Nephron (organoid): ENCODE data around the gene MPRIP.
"Not testable (repeated sequence)": the region's sequence is repeated elsewhere in the genome, so short reads cannot be mapped to it uniquely, and the experiment has no call there.

ENCODE experiments used
- H3K27ac Mint-ChIP-seq, 3 experiments: 2 replicates each; pipeline ENCODE4 v1.8.0; 2020; ENCODE audit warnings: mixed read lengths in 3 of 3, mild to moderate bottlenecking in 2 of 3, moderate library complexity in 1 of 3
- H3K27me3 Mint-ChIP-seq: 2 replicates; pipeline ENCODE4 v1.8.0; 2021; ENCODE audit warnings: low read depth, mild to moderate bottlenecking, moderate library complexity, mixed read lengths
- H3K36me3 Mint-ChIP-seq: 2 replicates; pipeline ENCODE4 v1.8.0; 2020; ENCODE audit warnings: low read depth, mixed read lengths
- H3K4me1 Mint-ChIP-seq: 2 replicates; pipeline ENCODE4 v1.8.0; 2020; ENCODE audit warnings: mixed read lengths
- H3K4me3 Mint-ChIP-seq, 3 experiments: 2 replicates each; pipeline ENCODE4 v1.8.0; 2020; ENCODE audit warnings: mild to moderate bottlenecking in 3 of 3, mixed read lengths in 3 of 3, moderate library complexity in 2 of 3
- H3K9me3 Mint-ChIP-seq: 2 replicates; pipeline ENCODE4 v1.8.0; 2020; ENCODE audit warnings: mixed read lengths
- CTCF ChIP-seq, 3 experiments: fragments of 200-600 bp; sonication (generic); IDR thresholded peaks; one replicate each; pipeline ENCODE4 v1.5.0; 2021; ENCODE audit warnings: antibody characterized with exemption in 3 of 3; ENCODE audit not compliant: unreplicated experiment in 3 of 3

The MPRIP gene

GRCh38 chr17:17134051-17134956 is 92.0 kb downstream of the MPRIP start:
- Mint-ChIP-seq H3K27ac (no peak overlapping the region), H3K4me1 (peaks cover 15% of the 10 kb centered on the region), H3K9me3 (no peaks in the 10 kb centered on the region), H3K36me3 (peaks cover 22% of the 10 kb centered on the region), H3K4me3 (no peak overlapping the region), H3K27me3 (no peaks in the 10 kb centered on the region)
- no peak for TF ChIP-seq CTCF (IDR thresholded peaks at IDR 0.05; ENCODE audit: unreplicated experiment in 3 of 3)

GRCh38 chr17:17134957-17135333 is 92.7 kb downstream of the MPRIP start:
- Mint-ChIP-seq H3K27ac (no peak overlapping the region), H3K36me3 (peaks cover 20% of the 10 kb centered on the region), H3K27me3 (no peaks in the 10 kb centered on the region), H3K4me3 (no peak overlapping the region), H3K9me3 (no peaks in the 10 kb centered on the region), H3K4me1 (peaks cover 12% of the 10 kb centered on the region)
- TF ChIP-seq CTCF (IDR thresholded peaks at IDR 0.05; ENCODE audit: unreplicated experiment in 3 of 3), result no peak

- peaks cover 12% of the 10 kb centered on the region for H3K4me1 Mint-ChIP-seq
- H3K27ac Mint-ChIP-seq, H3K27me3 Mint-ChIP-seq, H3K9me3 Mint-ChIP-seq, H3K4me3 Mint-ChIP-seq: not testable (repeated sequence)
- H3K36me3 Mint-ChIP-seq, result peaks cover 20% of the 10 kb centered on the region
Measured at GRCh38 chr17:17136221-17136620, 94.0 kb downstream of the MPRIP start.

GRCh38 chr17:17137731-17138585 is 95.7 kb downstream of the MPRIP start:
- Mint-ChIP-seq H3K4me3 (no peak overlapping the region), H3K4me1 (peaks cover 10% of the 10 kb centered on the region), H3K36me3 (peaks cover 30% of the 10 kb centered on the region), H3K9me3 (no peaks in the 10 kb centered on the region), H3K27ac (no peak overlapping the region), H3K27me3 (no peaks in the 10 kb centered on the region)
- TF ChIP-seq CTCF (IDR thresholded peaks at IDR 0.05; ENCODE audit: unreplicated experiment in 3 of 3), result no peak

- TF ChIP-seq CTCF (IDR thresholded peaks at IDR 0.05; ENCODE audit: unreplicated experiment in 3 of 3), result no peak
- no peak overlapping the region for H3K4me3 Mint-ChIP-seq
- no peaks in the 10 kb centered on the region for H3K27me3 Mint-ChIP-seq
- no peak overlapping the region for H3K27ac Mint-ChIP-seq
- H3K36me3 Mint-ChIP-seq, result peaks cover 31% of the 10 kb centered on the region
- peaks cover 7% of the 10 kb centered on the region for H3K4me1 Mint-ChIP-seq
- H3K9me3 Mint-ChIP-seq, result no peaks in the 10 kb centered on the region
Measured at GRCh38 chr17:17139972-17140589, 97.8 kb downstream of the MPRIP start.

- TF ChIP-seq CTCF (IDR thresholded peaks at IDR 0.05; ENCODE audit: unreplicated experiment in 3 of 3), result no peak
- Mint-ChIP-seq H3K4me3 (no peak overlapping the region), H3K9me3 (no peaks in the 10 kb centered on the region), H3K36me3 (peaks cover 32% of the 10 kb centered on the region), H3K27ac (no peak overlapping the region), H3K27me3 (no peaks in the 10 kb centered on the region), H3K4me1 (peaks cover 7% of the 10 kb centered on the region)
Measured at GRCh38 chr17:17140590-17140980, 98.3 kb downstream of the MPRIP start.
